Spleen (tissue), 7 donors: ENCODE measurements around the gene AGRN.

Source experiments
- CTCF ChIP-seq, 11 experiments: fragments of 200-600 bp in 7 of 11; fragments of 450-650 bp in 4 of 11; sonication (generic) in 4 of 11; IDR thresholded peaks in 8 of 11; conservative IDR thresholded peaks in 3 of 11; 1 replicate in 7 of 11; 2 replicates in 4 of 11; pipeline versions ENCODE4 v1.4.0 to v1.8.0; 2016 to 2021; ENCODE audit warnings: antibody characterized with exemption in 11 of 11, inconsistent platforms in 4 of 11, mild to moderate bottlenecking in 1 of 11
- POLR2A ChIP-seq, 3 donors: fragments of 450-650 bp; IDR thresholded peaks; one replicate each; pipeline ENCODE4 v1.5.1; 2017; ENCODE audit warnings: antibody characterized with exemption in 3 of 3, mild to moderate bottlenecking in 1 of 3
- donor health status: DM: no; HTN: no; CAD: no; lungs with moderate emphysema.
- donor health status: DM: no; HTN: no; CAD: no.
- donor health status: DM: no; HTN: no; CAD: no.

GRCh38 chr1:1086911-1087341, 67.0 kb downstream of the AGRN start:
- TF ChIP-seq POLR2A (IDR thresholded peaks at IDR 0.05), result no peak
- no peak for TF ChIP-seq CTCF (IDR thresholded peaks at IDR 0.05 in 8 of 11, conservative IDR thresholded peaks at IDR 0.05 in 3 of 11)
